ENCODE results near the gene FEZF1. TPM values are rescaled to one million over a fixed set of nuclear protein-coding genes. Genes with fewer than 3 reads are reported as not detected.
"Not testable (repeated sequence)": the region's sequence is repeated elsewhere in the genome, so short reads cannot be mapped to it uniquely, and the experiment has no call there.

FEZF1 gene
- total RNA-seq, 1 experiment from 2014 or later = not detected

- no peak for DNase-seq (ENCODE audit: low read depth)
Observed at GRCh38 chr7:122309421-122309820, 4.9 kb upstream of the FEZF1 start.

DNA sequence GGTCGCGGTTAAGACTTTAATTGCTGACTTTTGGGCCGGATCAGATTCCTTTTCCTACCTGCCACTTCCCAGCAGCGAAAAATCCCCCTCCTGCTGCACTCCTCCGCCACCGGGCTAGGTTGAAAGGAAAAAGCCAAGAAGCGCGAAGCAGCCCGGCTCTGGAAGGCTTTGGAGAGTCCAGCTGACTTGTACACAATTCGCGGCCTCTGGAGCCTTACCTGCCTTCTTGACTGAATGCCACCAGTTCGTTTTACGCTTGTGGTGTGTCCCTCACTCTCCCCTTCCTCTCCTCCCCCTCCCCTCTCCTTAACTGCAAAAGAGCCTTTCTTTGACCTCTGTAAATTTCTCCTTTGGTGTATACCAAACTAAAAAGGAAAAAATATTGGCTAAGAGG lies 2.7 kb upstream of the FEZF1 start:
- DNase-seq (ENCODE audit: low read depth) = no peak

DNA sequence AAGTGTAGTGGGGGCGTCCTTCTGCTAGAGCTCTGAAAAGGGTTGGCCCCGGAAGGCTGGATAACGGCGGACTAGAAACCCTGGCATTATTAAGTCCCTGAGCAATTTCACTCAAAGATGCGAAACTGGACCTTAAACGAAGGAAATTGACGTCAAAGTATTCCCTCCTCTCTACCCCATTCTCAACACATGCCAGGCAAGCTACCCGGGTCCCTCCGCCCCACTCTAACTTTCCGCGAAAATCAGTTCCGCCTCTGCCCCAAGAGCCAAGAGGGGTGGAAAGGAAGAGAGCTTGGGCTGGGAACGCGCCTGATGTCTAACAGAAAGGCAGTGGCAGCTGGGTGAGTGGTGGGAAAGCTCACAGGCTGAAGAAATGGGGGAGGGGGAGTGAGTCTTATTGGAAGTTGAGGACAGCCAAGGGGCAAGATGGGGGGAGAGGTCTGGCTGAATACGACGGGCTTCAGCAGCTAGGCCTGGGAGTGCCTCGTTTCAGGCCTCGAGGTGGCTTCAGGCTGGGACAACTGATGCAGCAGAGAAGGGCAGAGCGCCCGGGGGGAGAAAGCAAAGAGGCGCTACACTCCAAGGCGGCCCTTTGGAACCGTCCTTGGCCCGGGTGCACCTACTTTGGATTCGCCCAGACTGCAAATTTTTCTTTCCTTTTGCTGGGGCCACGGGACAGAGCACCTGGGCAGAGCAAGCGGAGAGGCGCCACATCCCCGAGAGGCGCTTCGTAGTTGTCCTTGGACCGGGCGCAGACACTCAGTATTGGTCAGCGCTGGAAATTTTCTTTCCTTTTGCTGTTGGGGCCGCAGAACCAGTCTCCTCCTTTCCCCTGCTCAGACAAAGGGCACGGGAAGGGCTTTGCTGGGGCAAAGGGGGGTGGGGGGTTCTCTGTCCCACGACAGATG lies 2.0 kb upstream of the FEZF1 start:
- no peak for DNase-seq (ENCODE audit: low read depth)

GRCh38 chr7:122305475-122306319 lies 1.1 kb upstream of the FEZF1 start:
- no peak for DNase-seq (ENCODE audit: low read depth)

GRCh38 chr7:122304996-122305421 lies 459 bp upstream of the FEZF1 start:
- DNase-seq (ENCODE audit: low read depth) = no peak

GRCh38 chr7:122303531-122304318 lies 825 bp downstream of the FEZF1 start:
- DNase-seq (ENCODE audit: low read depth) = no peak

- DNase-seq (ENCODE audit: low read depth) = no peak
Observed at GRCh38 chr7:122302761-122303530, 1.6 kb downstream of the FEZF1 start.

GRCh38 chr7:122301858-122302760 lies 2.4 kb downstream of the FEZF1 start:
- DNase-seq (ENCODE audit: low read depth) = no peak

- DNase-seq (ENCODE audit: low read depth) = no peak
Observed at GRCh38 chr7:122300956-122301833, 3.4 kb downstream of the FEZF1 start.

GRCh38 chr7:122300211-122300932 lies 4.2 kb downstream of the FEZF1 start:
- no peak for DNase-seq (ENCODE audit: low read depth)

DNA sequence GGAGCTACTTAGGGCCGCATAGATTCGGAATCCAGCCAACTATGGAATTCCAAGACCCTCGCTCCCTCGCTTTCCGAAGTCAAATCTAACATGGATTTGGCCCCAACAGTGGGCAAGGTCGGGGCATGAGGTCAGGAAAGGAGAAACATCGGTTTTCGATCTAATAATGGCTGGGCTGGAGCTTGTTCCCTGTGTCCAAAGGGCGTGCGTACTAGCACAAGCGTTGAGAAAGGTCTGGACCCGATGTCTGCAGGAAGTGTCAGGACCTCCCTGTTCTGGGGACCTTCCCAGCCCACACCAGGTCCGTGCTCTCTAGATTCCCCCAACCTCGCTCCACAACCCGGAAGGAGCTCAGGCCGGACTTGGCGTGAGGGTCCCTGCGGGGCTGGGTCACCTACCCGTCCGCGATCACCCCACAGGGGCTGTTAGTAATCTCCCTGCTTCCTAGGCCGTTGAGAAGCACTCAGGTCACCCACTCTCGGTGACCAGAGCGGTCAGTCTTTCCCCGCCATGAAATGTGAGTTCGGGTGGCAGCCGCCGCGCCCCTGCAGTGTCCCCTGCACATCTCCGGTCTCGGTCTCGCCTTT lies 4.8 kb downstream of the FEZF1 start:
- DNase-seq (ENCODE audit: low read depth) = no peak

- DNase-seq (ENCODE audit: low read depth) = no peak
Observed at GRCh38 chr7:122298618-122299017, 5.9 kb downstream of the FEZF1 start.

DNA sequence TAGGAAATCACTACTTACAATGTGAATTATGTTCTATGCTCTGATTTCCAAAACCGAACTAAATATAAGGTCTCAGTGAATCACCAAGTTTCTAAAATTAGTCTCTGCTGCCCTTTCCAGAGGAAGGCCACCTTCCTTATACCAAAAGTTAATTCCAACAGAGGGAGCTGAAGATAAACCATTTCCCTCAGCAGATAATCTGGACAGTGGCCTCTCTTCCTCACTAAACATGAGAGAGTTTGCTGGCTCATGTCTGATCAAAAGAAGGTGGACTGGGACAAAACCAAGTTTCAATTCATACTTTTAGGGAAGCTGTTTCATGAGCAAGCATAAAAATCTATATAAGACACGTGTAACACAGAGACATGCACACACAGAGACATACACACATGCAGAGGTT lies 6.4 kb downstream of the FEZF1 start:
- DNase-seq (ENCODE audit: low read depth) = no peak

DNA sequence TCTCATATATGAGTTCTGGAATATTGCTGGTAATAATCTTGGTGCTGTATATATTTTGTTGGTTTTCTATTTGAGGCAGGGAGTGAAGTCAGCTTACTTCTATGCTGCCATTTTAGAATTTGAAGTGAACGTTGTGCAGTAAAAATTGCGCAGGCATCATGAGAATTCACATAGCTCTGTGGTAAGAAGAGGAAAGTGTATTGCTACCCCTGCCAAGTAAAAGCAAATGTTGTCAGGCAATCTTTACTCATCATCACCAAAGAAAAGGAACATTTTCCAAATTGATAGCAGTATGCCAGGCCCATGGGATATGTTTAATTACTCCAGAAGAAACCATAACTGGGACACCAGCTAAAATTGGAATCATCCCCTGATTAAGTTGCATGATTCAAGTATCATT lies 13.4 kb downstream of the FEZF1 start:
- DNase-seq (ENCODE audit: low read depth) = no peak

DNA sequence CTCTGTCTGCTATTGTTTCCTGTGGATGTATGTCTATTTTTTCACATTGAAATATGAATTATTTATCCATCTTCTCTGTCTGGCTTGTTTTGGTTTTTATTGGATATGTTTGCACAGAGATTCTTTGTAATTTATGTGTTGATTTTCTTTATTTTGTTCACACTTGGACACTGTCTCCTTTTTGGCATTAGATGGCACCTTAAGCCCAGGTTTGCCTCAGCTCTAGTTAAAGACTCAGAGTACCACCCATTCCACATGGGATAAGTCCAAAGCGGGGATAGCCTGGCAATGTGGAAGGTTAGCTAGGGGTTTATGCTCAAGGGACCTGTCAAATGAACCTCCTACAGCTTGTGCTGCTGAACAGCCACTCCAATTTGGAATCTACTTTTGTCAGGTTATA lies 14.1 kb downstream of the FEZF1 start:
- no peak for DNase-seq (ENCODE audit: low read depth)

- DNase-seq (ENCODE audit: low read depth) = no peak
Observed at GRCh38 chr7:122289426-122289825, 15.1 kb downstream of the FEZF1 start.

DNA sequence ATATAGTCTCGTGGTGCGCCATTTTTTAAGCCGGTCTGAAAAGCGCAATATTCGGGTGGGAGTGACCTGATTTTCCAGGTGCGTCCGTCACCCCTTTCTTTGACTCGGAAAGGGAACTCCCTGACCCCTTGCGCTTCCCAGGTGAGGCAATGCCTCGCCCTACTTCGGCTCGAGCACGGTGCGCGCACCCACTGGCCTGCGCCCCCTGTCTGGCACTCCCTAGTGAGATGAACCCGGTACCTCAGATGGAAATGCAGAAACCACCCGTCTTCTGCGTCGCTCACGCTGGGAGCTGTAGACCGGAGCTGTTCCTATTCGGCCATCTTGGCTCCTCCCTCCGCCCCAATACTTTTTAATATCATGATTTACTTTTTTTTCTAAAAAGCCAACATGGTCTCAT lies 19.9 kb downstream of the FEZF1 start:
- DNase-seq (ENCODE audit: low read depth) = not testable (repeated sequence)

DNA sequence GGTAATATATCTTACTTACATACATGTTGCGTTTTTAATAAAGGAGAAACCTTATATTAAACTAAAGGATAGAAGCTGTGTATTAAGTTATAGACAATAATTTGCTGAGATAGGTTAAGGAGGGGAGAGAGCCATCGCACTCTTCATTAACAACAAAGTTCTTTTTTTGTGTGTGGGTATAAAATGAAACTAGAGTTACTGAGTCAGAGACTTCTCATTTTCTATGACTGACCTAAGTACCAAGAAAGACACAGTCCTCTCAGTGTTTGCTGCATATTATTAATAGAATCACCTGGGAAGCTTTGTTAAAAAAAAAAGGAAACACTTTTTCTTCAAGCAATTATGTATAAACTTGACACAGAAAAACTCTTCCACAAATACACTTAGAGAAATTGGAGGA lies 31.4 kb downstream of the FEZF1 start:
- DNase-seq (ENCODE audit: low read depth) = no peak

Measured in HT1080 (cell line).